Activated CD4-positive, alpha-beta T cell treated with anti-CD3 and anti-CD28 coated beads, Interleukin-2, amount 50 U/mL, for 24 hours (primary cell): ENCODE data around the gene RAB13.

Source experiments
- DNase-seq, 2 donors: peaks; one replicate each; pipeline ENCODE4 v3.0.0-alpha.2; 2020; ENCODE audit warnings: low read depth in 1 of 2, low spot score in 1 of 2

The RAB13 gene

GRCh38 chr1:153957744-153958110 is 28.4 kb downstream of the RAB13 start:
- peak in 1 of 2 donors; percentile 24 for DNase-seq

- DNase-seq, result no peak
These were observed 29.0 kb downstream of the RAB13 start for GRCh38 chr1:153956997-153957715.

GRCh38 chr1:153954826-153955225 is 31.3 kb downstream of the RAB13 start:
- DNase-seq, result no peak

GRCh38 chr1:153953859-153954365 is 32.2 kb downstream of the RAB13 start:
- no peak for DNase-seq

- no peak for DNase-seq
These were observed 34.3 kb downstream of the RAB13 start for GRCh38 chr1:153951801-153952200.

GRCh38 chr1:153951183-153951582 is 35.0 kb downstream of the RAB13 start:
- DNase-seq, result no peak

GRCh38 chr1:153946622-153947241 is 39.4 kb downstream of the RAB13 start, which contains the start of gene DENND4B:
Gene DENND4B (minus strand): TSS chr1:153946718. CDS start chr1:153944374, 2,344 bp downstream.
- DNase-seq, result peak; percentile 62 to 65

GRCh38 chr1:153945795-153946621 is 40.1 kb downstream of the RAB13 start:
- DNase-seq, result peak; percentile 35 to 51

GRCh38 chr1:153945131-153945794 is 40.9 kb downstream of the RAB13 start:
- DNase-seq, result peak; percentile 36 to 68

GRCh38 chr1:153944827-153945117 is 41.4 kb downstream of the RAB13 start:
- DNase-seq, result no peak

GRCh38 chr1:153944005-153944826 is 41.9 kb downstream of the RAB13 start:
- no peak for DNase-seq

- no peak for DNase-seq
These were observed 43.2 kb downstream of the RAB13 start for GRCh38 chr1:153942766-153943549.

- DNase-seq, result no peak
These were observed 44.1 kb downstream of the RAB13 start for GRCh38 chr1:153941826-153942725.

GRCh38 chr1:153940756-153941155 is 45.4 kb downstream of the RAB13 start:
- no peak for DNase-seq

- DNase-seq, result no peak
These were observed 46.7 kb downstream of the RAB13 start for GRCh38 chr1:153939476-153939875.

GRCh38 chr1:153938996-153939395 is 47.1 kb downstream of the RAB13 start:
- DNase-seq, result no peak

- no peak for DNase-seq
These were observed 48.8 kb downstream of the RAB13 start for GRCh38 chr1:153937331-153937730.

GRCh38 chr1:153936011-153936802 is 49.9 kb downstream of the RAB13 start:
- DNase-seq, result no peak
